ENCODE data around the gene SOHLH1.
"Not testable (repeated sequence)": the region's sequence is repeated elsewhere in the genome, so short reads cannot be mapped to it uniquely, and the experiment has no call there.

DNA sequence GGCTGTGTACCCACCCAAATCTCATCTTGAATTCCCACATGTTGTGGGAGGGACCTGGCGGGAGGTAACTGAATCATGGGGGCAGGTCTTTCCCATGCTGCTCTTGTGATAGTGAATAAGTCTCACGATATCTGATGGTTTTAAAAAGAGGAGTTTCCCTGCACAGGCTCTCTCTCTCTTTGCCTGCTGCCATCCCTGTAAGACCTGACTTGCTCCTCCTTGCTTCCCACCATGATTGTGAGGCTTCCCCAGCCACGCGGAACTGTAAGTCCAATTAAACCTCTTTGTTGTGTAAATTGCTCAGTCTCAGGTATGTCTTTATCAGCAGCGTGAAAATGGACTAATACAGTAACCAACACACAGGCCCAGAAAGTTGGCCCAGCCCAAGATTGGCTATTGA lies 30.3 kb downstream of the SOHLH1 start:
- TF ChIP-seq, protein P1, sequence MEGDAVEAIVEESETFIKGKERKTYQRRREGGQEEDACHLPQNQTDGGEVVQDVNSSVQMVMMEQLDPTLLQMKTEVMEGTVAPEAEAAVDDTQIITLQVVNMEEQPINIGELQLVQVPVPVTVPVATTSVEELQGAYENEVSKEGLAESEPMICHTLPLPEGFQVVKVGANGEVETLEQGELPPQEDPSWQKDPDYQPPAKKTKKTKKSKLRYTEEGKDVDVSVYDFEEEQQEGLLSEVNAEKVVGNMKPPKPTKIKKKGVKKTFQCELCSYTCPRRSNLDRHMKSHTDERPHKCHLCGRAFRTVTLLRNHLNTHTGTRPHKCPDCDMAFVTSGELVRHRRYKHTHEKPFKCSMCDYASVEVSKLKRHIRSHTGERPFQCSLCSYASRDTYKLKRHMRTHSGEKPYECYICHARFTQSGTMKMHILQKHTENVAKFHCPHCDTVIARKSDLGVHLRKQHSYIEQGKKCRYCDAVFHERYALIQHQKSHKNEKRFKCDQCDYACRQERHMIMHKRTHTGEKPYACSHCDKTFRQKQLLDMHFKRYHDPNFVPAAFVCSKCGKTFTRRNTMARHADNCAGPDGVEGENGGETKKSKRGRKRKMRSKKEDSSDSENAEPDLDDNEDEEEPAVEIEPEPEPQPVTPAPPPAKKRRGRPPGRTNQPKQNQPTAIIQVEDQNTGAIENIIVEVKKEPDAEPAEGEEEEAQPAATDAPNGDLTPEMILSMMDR (IDR thresholded peaks at IDR 0.05; ENCODE audit: borderline replicate concordance, extremely low read depth, low read length, poor library complexity, severe bottlenecking) = not testable (repeated sequence)
- not testable (repeated sequence) for TF ChIP-seq EZH2 (IDR thresholded peaks at IDR 0.05; ENCODE audit: borderline replicate concordance, low read depth, low read length, severe bottlenecking)

All from DND-41 (cell line).